Measurements from ENCODE around the gene SORCS2.

DNA sequence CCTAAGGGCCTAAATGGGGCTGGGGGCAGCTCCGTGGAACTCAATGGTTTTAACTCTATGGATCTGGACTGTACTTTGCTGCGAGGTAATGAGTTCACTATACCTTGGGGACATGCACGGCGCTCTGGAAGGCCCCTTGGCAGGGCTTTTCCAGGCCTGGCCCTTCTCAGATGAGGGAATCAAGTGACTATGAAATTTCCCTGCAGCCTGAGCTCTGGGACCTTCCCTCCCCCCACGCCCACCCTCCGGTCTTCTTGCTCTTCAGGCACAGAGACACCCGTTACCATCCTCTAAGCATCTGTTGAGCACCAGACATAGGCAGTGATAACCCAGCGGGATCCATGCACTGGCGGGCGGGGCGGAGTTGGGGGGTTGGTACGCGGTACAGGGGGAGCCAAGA is 133.2 kb downstream of the SORCS2 start:
- TF ChIP-seq CTCF (IDR thresholded peaks at IDR 0.05; ENCODE audit: low read depth, low read length, poor library complexity, severe bottlenecking) (no peak), EZH2phosphoT487 (IDR thresholded peaks at IDR 0.05; ENCODE audit: borderline replicate concordance, low read length) (no peak)

Data from DOHH2 (cell line).